B cell (primary cell): ENCODE results near the gene NOG. TPM values are rescaled to one million over a fixed set of nuclear protein-coding genes. Genes with fewer than 3 reads are reported as not detected.

ENCODE experiments used
- ATAC-seq: fragments of 200-7000 bp; cut with Tn5 transposase; one replicate; pipeline ENCODE4 v1.10.0; 2021; ENCODE audit warnings: low read depth, mild to moderate bottlenecking, moderate number of reproducible peaks, moderate library complexity
- CTCF ChIA-PET: fragments of 350-600 bp; sonication (Branson Sonifier 250); formaldehyde crosslinking; loops from one replicate; lab custom pipeline; 2021; ENCODE audit warnings: antibody characterized with exemption, inconsistent platforms; lab: Charles Lee
- POLR2A ChIA-PET: fragments of 350-600 bp; sonication (Branson Sonifier 250); formaldehyde crosslinking; loops from one replicate; lab custom pipeline; 2021; ENCODE audit warnings: antibody characterized with exemption; lab: Charles Lee
- DNase-seq: peaks from one replicate; pipeline ENCODE4 v3.0.0; 2013
- H2AFZ ChIP-seq: 2 replicates; pipeline ENCODE4 v1.6.1; 2012; ENCODE audit warnings: mild to moderate bottlenecking, low read depth, low read length; ENCODE audit not compliant: insufficient read depth, poor library complexity, severe bottlenecking
- H3K27ac ChIP-seq, 2 donors: 1 replicate in 1 of 2; 2 replicates in 1 of 2; pipeline ENCODE4 v1.5.1; 2012 to 2013; ENCODE audit warnings: low read length in 2 of 2, mild to moderate bottlenecking in 2 of 2, moderate library complexity in 1 of 2
- H3K27me3 ChIP-seq, 4 experiments: fragments of 200-600 bp in 1 of 4; sonication (generic) in 1 of 4; replicated peaks in 1 of 4; 1 replicate in 2 of 4; 2 replicates in 2 of 4; pipeline versions ENCODE4 v1.6.1 to v1.7.0; 2013 to 2016; ENCODE audit warnings: low read length in 3 of 4, mild to moderate bottlenecking in 2 of 4, mixed read lengths in 1 of 4, moderate library complexity in 1 of 4; ENCODE audit not compliant: insufficient read depth in 4 of 4, control insufficient read depth in 3 of 4; ENCODE audit errors: control extremely low read depth in 1 of 4
- H3K36me3 ChIP-seq, 2 experiments: replicated peaks in 1 of 2; 1 replicate in 1 of 2; 2 replicates in 1 of 2; pipeline versions ENCODE4 v1.6.1 to v1.7.1; 2013; ENCODE audit warnings: low read length in 1 of 2; ENCODE audit not compliant: insufficient read depth in 2 of 2, control insufficient read depth in 1 of 2; ENCODE audit errors: control extremely low read depth in 1 of 2, extremely low read depth in 1 of 2
- H3K4me1 ChIP-seq, 2 donors: fragments of 200-600 bp in 1 of 2; sonication (generic) in 1 of 2; 1 replicate in 1 of 2; 2 replicates in 1 of 2; pipeline versions ENCODE4 v1.5.1 to v1.6.1; 2013 to 2017; ENCODE audit warnings: low read length in 2 of 2; ENCODE audit not compliant: control insufficient read depth in 2 of 2, insufficient read depth in 2 of 2
- H3K4me2 ChIP-seq: replicated peaks from 2 replicates; pipeline ENCODE3; 2012; ENCODE audit warnings: mild to moderate bottlenecking, low read depth, low read length; ENCODE audit not compliant: poor library complexity, severe bottlenecking
- H3K4me3 ChIP-seq, 5 experiments: fragments of 200-600 bp in 1 of 5; sonication (generic) in 1 of 5; 1 replicate in 3 of 5; 2 replicates in 2 of 5; pipeline versions ENCODE4 v1.5.1 to v1.7.0; 2011 to 2016; ENCODE audit warnings: low read length in 4 of 5, mild to moderate bottlenecking in 4 of 5, low read depth in 2 of 5, control low read depth in 1 of 5, moderate library complexity in 1 of 5; ENCODE audit not compliant: insufficient read depth in 1 of 5; ENCODE audit errors: control extremely low read depth in 1 of 5, extremely low read depth in 1 of 5
- H3K79me2 ChIP-seq: fragments of 200-600 bp; sonication (generic); one replicate; pipeline ENCODE4 v1.6.0; 2016; ENCODE audit warnings: low read length; ENCODE audit not compliant: control insufficient read depth, insufficient read depth
- H3K9ac ChIP-seq: fragments of 200-600 bp; sonication (generic); 2 replicates; pipeline ENCODE4 v1.6.1; 2017; ENCODE audit warnings: mild to moderate bottlenecking, low read length, moderate library complexity
- H3K9me3 ChIP-seq, 3 donors: one replicate each; pipeline versions ENCODE4 v1.6.1 to v1.7.1; 2013; ENCODE audit warnings: low read length in 2 of 3; ENCODE audit not compliant: control insufficient read depth in 2 of 3, insufficient read depth in 1 of 3; ENCODE audit errors: control extremely low read depth in 1 of 3
- H4K20me1 ChIP-seq: 2 replicates; pipeline ENCODE4 v1.6.0; 2012; ENCODE audit warnings: mild to moderate bottlenecking, low read length; ENCODE audit not compliant: insufficient read depth, control insufficient read depth, poor library complexity, severe bottlenecking
- H3K27ac Mint-ChIP-seq: one replicate; pipeline ENCODE4 v1.8.0; 2021; ENCODE audit warnings: mixed read lengths
- H3K27me3 Mint-ChIP-seq: one replicate; pipeline ENCODE4 v1.8.0; 2021; ENCODE audit warnings: mixed read lengths
- H3K4me1 Mint-ChIP-seq: one replicate; pipeline ENCODE4 v1.8.0; 2021; ENCODE audit warnings: mixed read lengths
- H3K4me3 Mint-ChIP-seq: one replicate; pipeline ENCODE4 v1.8.0; 2021; ENCODE audit warnings: mixed read lengths
- H3K9me3 Mint-ChIP-seq: one replicate; pipeline ENCODE4 v1.8.0; 2022; ENCODE audit warnings: mixed read lengths; ENCODE audit not compliant: insufficient read depth
- CTCF ChIP-seq: fragments of 200-600 bp; IDR thresholded peaks from one replicate; pipeline ENCODE4 v1.8.0; 2022; ENCODE audit warnings: antibody characterized with exemption, mild to moderate bottlenecking
- EZH2 ChIP-seq: IDR thresholded peaks from 2 replicates; pipeline ENCODE4 v1.6.1; 2012; ENCODE audit warnings: borderline replicate concordance, low read depth, mild to moderate bottlenecking, moderate library complexity, low read length; ENCODE audit not compliant: insufficient read depth, poor library complexity, severe bottlenecking
- WGBS: methylation state at CpG from one replicate; pipeline ENCODE4 v1.1.5; 2013; ENCODE audit warnings: missing lambda C conversion rate; ENCODE audit not compliant: insufficient coverage; 5-methylcytosine and 5-hydroxymethylcytosine counted together
- intact Hi-C: fragments of 100-400 bp; cut with micrococcal nuclease; formaldehyde crosslinking; loops from one replicate; pipeline ENCODE4 v1.10.0; 2022
- polyA plus RNA-seq: library from polyadenylated mRNA; depleted of rRNA; stranded (reverse); fragments of >200 nt; gene quantifications from 2 replicates; pipeline ENCODE4 v1.2.3, GENCODE V29; 2012
- small RNA-seq: library from RNA; depleted of rRNA; stranded (forward); fragments of <200 nt; gene quantifications from one replicate; pipeline ENCODE3, GENCODE V24; 2012; ENCODE audit warnings: low replicate concordance, low read depth; ENCODE audit not compliant: insufficient read length
- total RNA-seq, 2 donors: library from RNA; stranded (reverse); fragments of 120-200 nt in 1 of 2; gene quantifications; 1 replicate in 1 of 2; 2 replicates in 1 of 2; pipeline versions ENCODE4 v1.2.3 to v1.2.4, GENCODE V29; 2013 to 2022

Gene NOG
- total and polyA plus RNA-seq, 2 donors (not counting 1 experiment from before 2014, with no cell fraction given), result not detected

- Histone ChIP-seq H2AFZ (no peak overlapping the region), H3K79me2 (no peaks in the 10 kb centered on the region), H3K4me2 (no peak overlapping the region), H3K9me3 (no peaks in the 10 kb centered on the region), H3K4me1 (no peaks in the 10 kb centered on the region), H3K36me3 (no peaks in the 10 kb centered on the region), H3K27me3 (peaks cover 0 to 2% (median under 1%) of the 10 kb centered on the region in 4 experiments), H4K20me1 (no peaks in the 10 kb centered on the region), H3K27ac (no peak overlapping the region), H3K4me3 (no peak overlapping the region), H3K9ac (no peak overlapping the region)
- intact Hi-C loops, result no loop called here
- WGBS, result 71% methylated on average over 2 of the region's 2 CpGs
- ChIA-PET CTCF (no interaction called here), POLR2A (no interaction called here)
- ATAC-seq (no peak), DNase-seq (no peak)
- Mint-ChIP-seq H3K4me1 (no peaks in the 10 kb centered on the region), H3K27ac (no peak overlapping the region), H3K27me3 (peaks cover 17% of the 10 kb centered on the region), H3K9me3 (no peaks in the 10 kb centered on the region), H3K4me3 (no peak overlapping the region)
- TF ChIP-seq CTCF (no peak), EZH2 (no peak)
These were observed 48.4 kb downstream of the NOG start for GRCh38 chr17:56641894-56642293.

- no peak for TF ChIP-seq CTCF
- TF ChIP-seq EZH2, result no peak
- no CpG with 5 or more reads among the region's 3 CpGs for WGBS
- ChIA-PET POLR2A (no interaction called here), CTCF (no interaction called here)
- Histone ChIP-seq H3K4me1 (no peaks in the 10 kb centered on the region), H3K9ac (no peak overlapping the region), H3K27ac (no peak overlapping the region), H3K4me2 (no peak overlapping the region), H3K27me3 (peaks cover 0 to 2% (median 0%) of the 10 kb centered on the region in 4 experiments), H3K36me3 (no peaks in the 10 kb centered on the region), H2AFZ (no peak overlapping the region), H3K4me3 (no peak overlapping the region), H4K20me1 (no peaks in the 10 kb centered on the region), H3K79me2 (no peaks in the 10 kb centered on the region), H3K9me3 (no peaks in the 10 kb centered on the region)
- DNase-seq, result no peak
- Mint-ChIP-seq H3K4me3 (no peak overlapping the region), H3K9me3 (no peaks in the 10 kb centered on the region), H3K4me1 (no peaks in the 10 kb centered on the region), H3K27me3 (peaks cover 17% of the 10 kb centered on the region), H3K27ac (no peak overlapping the region)
- ATAC-seq, result no peak
- intact Hi-C loops, result no loop called here
These were observed 48.9 kb downstream of the NOG start for GRCh38 chr17:56642424-56642823.

Small RNA genes within 50 kb of the gene (small RNA-seq; reads per million reads assigned to genes)
- not detected for gene RPL39P33

Other genes starting within 250 kb of the NOG start
- 10.0 and 10.6 TPM in 2 replicates for gene C17orf67, start 240.2 kb downstream of the NOG start, total RNA-seq
- 4.4 and 5.0 TPM in 2 replicates for gene C17orf67, start 240.2 kb downstream of the NOG start, polyA plus RNA-seq
- 28.1 and 33.9 TPM in 2 replicates for gene DGKE, start 240.5 kb downstream of the NOG start, total RNA-seq
- gene DGKE, start 240.5 kb downstream of the NOG start, polyA plus RNA-seq, result 5.7 and 8.9 TPM in 2 replicates